NCI-H345 treated with DMSO at 0.1 percent for 48 hours (cell line): Measurements from ENCODE around the gene SNX6.
"Not testable (repeated sequence)": the region's sequence is repeated elsewhere in the genome, so short reads cannot be mapped to it uniquely, and the experiment has no call there.

Experiments
- DNase-seq: peaks from one replicate; lab custom pipeline; 2025; ENCODE audit not compliant: unreplicated experiment; lab: John Stamatoyannopoulos, UW

SNX6 gene

GRCh38 chr14:34629657-34630529 is at the start of gene SNX6:
Gene SNX6 (minus strand): TSS chr14:34630148. CDS start chr14:34630116, 32 bp downstream.
- DNase-seq: peak; percentile 87

DNA sequence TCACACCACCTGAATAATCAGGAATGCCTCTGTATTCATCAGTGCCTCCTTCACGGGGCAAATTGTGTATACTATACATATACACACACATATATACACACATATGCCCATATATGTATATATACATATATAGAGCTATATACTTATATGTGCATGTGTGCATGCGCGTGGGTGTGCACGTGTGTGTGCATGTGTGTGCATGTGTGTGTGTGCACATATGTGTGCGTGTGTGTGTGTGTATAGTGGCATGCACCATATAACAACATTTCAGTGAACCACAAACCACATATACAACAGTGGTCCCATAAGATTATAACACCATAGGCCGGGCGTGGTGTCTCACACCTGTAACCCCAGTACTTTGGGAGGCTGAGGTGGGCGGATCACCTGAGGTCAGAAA is 48.8 kb upstream of the SNX6 start:
- no peak for DNase-seq

- no peak for DNase-seq
Observed at GRCh38 chr14:34678306-34678705, 48.4 kb upstream of the SNX6 start.

DNA sequence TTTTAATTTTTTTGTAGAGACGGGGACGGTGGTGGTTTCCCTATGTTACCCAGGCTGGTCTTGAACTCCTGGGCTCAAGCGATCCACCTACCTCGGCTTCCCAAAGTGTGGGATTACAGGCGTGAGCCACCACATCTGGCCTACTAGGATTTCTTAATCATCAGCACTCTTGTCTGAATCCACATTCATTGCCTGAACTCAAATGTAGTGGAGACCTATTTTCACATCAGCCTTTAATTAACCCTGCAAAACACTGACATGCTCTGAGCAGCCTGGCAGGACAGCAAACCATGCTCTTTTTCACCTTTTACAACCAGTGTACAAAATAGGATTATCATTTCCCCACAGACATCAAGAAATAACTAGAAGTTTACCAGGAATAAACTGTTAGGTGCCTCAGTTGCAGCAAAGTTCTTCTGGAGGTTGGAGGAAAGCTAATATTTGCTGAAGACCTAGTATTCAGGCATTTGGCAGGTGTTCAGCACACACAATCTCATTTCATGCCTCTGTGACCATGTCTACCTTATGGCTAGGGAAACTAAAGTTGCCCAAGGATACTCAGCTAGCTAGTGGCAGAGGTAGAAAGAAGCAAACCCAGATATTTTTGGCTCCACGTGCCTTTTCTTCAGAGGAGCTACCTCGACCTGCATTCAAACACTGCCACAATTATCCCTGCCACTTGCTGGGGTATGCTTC is 46.7 kb upstream of the SNX6 start:
- DNase-seq: no peak

- DNase-seq: no peak
Observed at GRCh38 chr14:34673702-34674101, 43.8 kb upstream of the SNX6 start.

GRCh38 chr14:34671716-34672115 is 41.8 kb upstream of the SNX6 start:
- DNase-seq: no peak

- no peak for DNase-seq
Observed at GRCh38 chr14:34668111-34668510, 38.2 kb upstream of the SNX6 start.

DNA sequence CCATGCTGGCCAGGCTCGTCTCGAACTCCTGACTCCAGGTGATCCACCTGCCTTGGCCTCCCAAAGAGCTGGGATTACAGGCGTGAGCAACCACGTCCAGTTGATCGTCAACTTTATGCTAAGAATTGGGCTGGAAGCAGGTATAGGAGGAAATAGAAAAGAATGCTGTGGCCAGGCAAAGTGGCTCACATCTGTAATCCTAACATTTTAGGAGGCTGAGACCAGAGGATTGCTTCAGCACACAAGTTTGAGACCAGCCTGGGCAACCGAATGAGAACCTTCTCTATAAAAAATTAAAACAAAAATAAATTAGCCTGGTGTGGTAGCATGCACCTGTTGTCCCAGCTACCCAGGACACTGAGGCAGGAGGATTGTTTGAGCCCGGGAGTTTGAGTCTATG is 37.1 kb upstream of the SNX6 start:
- no peak for DNase-seq

GRCh38 chr14:34665785-34666435 is 36.0 kb upstream of the SNX6 start:
- no peak for DNase-seq

DNA sequence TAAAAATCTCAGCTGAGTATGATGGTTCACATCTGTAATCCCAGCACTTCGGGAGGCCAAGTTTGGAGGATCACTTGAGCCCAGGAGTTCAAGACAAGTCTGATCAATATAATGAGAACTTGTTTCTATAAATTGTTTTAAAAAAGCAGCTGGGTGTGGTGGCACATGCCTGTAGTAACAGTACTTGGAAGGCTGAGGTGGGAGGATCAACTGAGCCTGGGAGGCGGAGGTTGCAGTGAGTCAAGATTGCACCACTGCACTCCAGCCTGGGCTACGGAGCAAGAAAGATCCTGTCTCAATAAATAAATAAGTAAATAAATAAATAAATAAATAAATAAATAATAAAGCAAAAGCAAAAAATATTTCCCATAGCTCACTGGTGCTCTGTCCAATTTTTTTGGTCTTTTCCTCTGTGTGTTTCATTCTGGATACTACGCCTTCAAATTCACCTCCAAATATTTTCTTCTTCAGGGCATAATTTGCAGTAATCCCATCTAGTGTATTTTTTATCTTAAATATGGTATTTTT is 32.7 kb upstream of the SNX6 start:
- no peak for DNase-seq

DNA sequence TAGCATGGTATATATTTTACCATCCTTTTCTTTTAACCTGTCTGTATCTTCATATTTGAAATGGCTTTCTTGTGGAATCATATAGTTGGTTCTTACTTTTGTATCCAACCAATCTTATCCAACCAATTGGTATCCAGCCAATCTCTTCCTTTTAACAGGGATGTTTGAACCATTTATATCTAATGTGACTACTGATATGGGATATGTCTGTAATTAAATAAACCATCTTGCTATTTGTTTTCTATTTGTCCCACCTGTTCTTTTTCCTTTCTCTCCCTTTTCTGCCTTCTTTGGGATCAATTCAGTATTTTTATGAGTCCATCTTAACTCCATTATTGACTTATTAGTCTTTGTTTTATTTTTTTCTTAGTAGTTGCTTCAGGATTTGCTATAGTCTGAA is 30.8 kb upstream of the SNX6 start:
- no peak for DNase-seq

- DNase-seq: no peak
Observed at GRCh38 chr14:34655959-34656358, 26.0 kb upstream of the SNX6 start.

GRCh38 chr14:34653073-34653472 is 23.1 kb upstream of the SNX6 start:
- not testable (repeated sequence) for DNase-seq

- not testable (repeated sequence) for DNase-seq
Observed at GRCh38 chr14:34652348-34652747, 22.4 kb upstream of the SNX6 start.

DNA sequence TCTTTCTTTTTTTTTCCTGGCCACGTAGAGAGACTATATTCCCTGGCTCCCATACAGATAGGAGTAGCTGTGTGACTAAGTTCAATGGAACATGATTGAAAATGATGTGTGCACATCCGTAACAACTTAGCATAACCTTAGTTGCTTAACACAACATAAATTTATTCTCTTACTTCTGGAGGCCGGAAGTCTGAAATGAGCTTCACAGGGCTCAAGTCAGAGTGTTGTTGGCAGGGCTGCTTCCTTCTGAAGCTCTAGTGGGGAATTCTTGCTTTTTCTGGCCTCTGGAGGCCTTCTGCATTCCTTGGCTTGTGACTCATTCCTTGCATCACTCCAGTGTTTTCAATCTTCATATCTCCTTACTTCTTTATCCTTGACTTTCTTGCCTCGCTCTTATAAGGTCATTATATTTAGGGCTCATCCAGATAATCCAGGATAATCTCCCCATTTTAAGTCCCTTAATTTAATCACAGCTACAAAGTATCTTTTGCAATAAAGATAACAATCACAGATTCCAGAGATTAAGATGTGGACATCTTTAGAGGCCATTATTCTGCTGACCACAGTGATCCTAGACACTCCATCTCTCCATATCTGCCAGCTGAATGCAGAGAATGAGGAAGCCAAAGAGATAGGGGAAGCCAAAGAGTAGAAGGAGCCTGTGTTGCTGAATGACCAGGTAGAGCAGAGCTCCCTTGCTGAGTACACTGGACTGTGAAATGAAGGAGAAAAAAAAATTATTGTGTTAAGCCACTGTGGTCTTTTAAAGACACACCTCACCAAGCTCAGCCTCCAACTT is 21.0 kb upstream of the SNX6 start:
- DNase-seq: no peak

DNA sequence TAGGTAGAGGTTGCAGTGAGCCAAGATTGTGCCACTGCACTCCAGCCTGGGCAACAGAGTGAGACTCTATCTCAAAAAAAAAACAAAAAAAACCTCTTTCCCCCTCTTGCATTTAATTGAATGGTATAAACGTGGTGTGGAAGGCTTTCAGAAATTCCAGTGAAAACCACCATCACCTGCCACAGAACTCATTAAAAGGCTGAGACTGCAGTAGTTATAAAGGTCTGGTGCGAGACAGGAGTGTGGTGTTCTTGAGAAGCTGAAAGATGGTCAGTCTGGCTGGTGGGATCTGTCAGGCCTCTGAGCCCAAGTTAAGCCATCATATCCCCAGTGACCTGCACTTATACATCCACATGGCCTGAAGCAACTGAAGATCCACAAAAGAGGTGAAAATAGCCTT is 20.1 kb upstream of the SNX6 start:
- not testable (repeated sequence) for DNase-seq

GRCh38 chr14:34649344-34649743 is 19.4 kb upstream of the SNX6 start:
- no peak for DNase-seq

GRCh38 chr14:34646570-34647255 is 16.8 kb upstream of the SNX6 start:
- no peak for DNase-seq

DNA sequence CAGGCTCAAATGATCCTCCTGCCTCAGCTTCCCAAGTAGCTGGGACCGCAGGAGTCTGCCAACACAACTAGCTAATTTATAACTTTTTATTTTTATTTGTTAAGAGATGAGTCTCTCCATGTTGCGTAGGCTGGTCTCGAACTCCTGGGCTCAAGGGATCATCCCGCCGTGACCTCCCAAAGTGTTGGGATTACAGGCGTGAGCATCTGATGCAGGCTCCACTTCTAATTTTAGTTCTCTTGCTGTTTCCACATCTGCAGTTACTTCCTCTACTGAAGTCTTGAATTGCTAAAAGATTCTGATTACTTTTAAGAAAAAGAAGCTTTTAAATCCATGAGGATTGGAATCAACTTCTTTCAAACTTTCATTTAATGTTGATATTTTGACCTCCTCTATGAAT is 13.4 kb upstream of the SNX6 start:
- no peak for DNase-seq

DNA sequence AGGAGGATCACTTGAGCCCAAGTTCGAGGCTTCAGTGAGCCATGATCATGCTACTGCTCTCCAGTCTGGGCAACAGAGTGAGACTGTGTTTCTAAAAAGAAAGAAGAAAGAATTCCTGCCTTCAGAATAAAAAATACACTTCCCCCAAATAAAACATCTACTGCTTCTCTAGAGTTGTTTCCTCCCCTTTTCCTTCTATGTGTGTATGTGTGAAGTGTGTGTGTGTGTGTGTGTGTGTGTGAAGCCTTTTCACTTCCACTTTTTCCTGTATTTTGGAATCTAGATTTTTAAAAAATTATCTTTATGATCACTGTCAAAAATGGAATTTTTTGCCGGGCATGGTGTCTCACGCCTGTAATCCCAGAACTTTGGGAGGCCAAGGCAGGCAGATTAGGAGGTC is 12.6 kb upstream of the SNX6 start:
- DNase-seq: no peak
